SU-DHL-6 (cell line): ENCODE data around the gene SLC23A2.
"Not testable (repeated sequence)": the region's sequence is repeated elsewhere in the genome, so short reads cannot be mapped to it uniquely, and the experiment has no call there.

Source experiments
- CTCF ChIP-seq: fragments of 200-600 bp; sonication (generic); IDR thresholded peaks from one replicate; pipeline ENCODE4 v1.5.1; 2017; ENCODE audit warnings: antibody characterized with exemption, mild to moderate bottlenecking, low read length, moderate library complexity; ENCODE audit not compliant: insufficient read depth, poor library complexity, severe bottlenecking
- EZH2phosphoT487 ChIP-seq: fragments of 200-600 bp; sonication (generic), shearing (Covaris generic); conservative IDR thresholded peaks from 2 replicates; pipeline ENCODE4 v1.6.1; 2018; ENCODE audit warnings: mild to moderate bottlenecking, antibody characterized with exemption, low read length, moderate library complexity, mixed read lengths

- not testable (repeated sequence) for TF ChIP-seq CTCF, EZH2phosphoT487
Observed at GRCh38 chr20:4921271-4921670, 80.0 kb downstream of the SLC23A2 start.
